Activated CD4-positive, alpha-beta T cell treated with anti-CD3 and anti-CD28 coated beads for 48 hours (primary cell): ENCODE results near the gene SYNPO2.
"Not testable (repeated sequence)": the region's sequence is repeated elsewhere in the genome, so short reads cannot be mapped to it uniquely, and the experiment has no call there.

Experiments used
- DNase-seq: peaks from one replicate; pipeline ENCODE4 v3.0.0-alpha.2; 2020

The SYNPO2 gene

GRCh38 chr4:118939169-118939783 lies 50.6 kb downstream of the SYNPO2 start:
- no peak for DNase-seq

GRCh38 chr4:118941149-118941548 lies 52.5 kb downstream of the SYNPO2 start:
- DNase-seq: no peak

- no peak for DNase-seq
Measured at GRCh38 chr4:118941799-118942198, 53.1 kb downstream of the SYNPO2 start.

- DNase-seq: no peak
Measured at GRCh38 chr4:118942465-118942864, 53.8 kb downstream of the SYNPO2 start.

GRCh38 chr4:118947095-118947494 lies 58.4 kb downstream of the SYNPO2 start:
- DNase-seq: no peak

- no peak for DNase-seq
Measured at GRCh38 chr4:118948545-118949144, 60.0 kb downstream of the SYNPO2 start.

GRCh38 chr4:118950224-118950623 lies 61.6 kb downstream of the SYNPO2 start:
- DNase-seq: no peak

GRCh38 chr4:118950929-118951570 lies 62.4 kb downstream of the SYNPO2 start:
- no peak for DNase-seq

GRCh38 chr4:118953276-118953675 lies 64.6 kb downstream of the SYNPO2 start:
- no peak for DNase-seq

GRCh38 chr4:118954246-118954645 lies 65.6 kb downstream of the SYNPO2 start:
- no peak for DNase-seq

- DNase-seq: no peak
Measured at GRCh38 chr4:118955515-118955914, 66.9 kb downstream of the SYNPO2 start.

GRCh38 chr4:118957722-118958445 lies 69.2 kb downstream of the SYNPO2 start:
- no peak for DNase-seq

GRCh38 chr4:118962540-118962939 lies 73.9 kb downstream of the SYNPO2 start:
- no peak for DNase-seq

- no peak for DNase-seq
Measured at GRCh38 chr4:118964891-118965411, 76.3 kb downstream of the SYNPO2 start.

- DNase-seq: no peak
Measured at GRCh38 chr4:118967393-118967792, 78.7 kb downstream of the SYNPO2 start.

- DNase-seq: peak; percentile 6
Measured at GRCh38 chr4:118968005-118968404, 79.4 kb downstream of the SYNPO2 start.

- DNase-seq: no peak
Measured at GRCh38 chr4:118968813-118969212, 80.2 kb downstream of the SYNPO2 start.

- no peak for DNase-seq
Measured at GRCh38 chr4:118969359-118969758, 80.7 kb downstream of the SYNPO2 start.

GRCh38 chr4:118972167-118972566 lies 83.5 kb downstream of the SYNPO2 start:
- no peak for DNase-seq

GRCh38 chr4:118973295-118973694 lies 84.6 kb downstream of the SYNPO2 start:
- no peak for DNase-seq

GRCh38 chr4:118974758-118975157 lies 86.1 kb downstream of the SYNPO2 start:
- no peak for DNase-seq

GRCh38 chr4:118975449-118976192 lies 87.0 kb downstream of the SYNPO2 start:
- no peak for DNase-seq

GRCh38 chr4:118976193-118976560 lies 87.5 kb downstream of the SYNPO2 start:
- DNase-seq: not testable (repeated sequence)
